ENCODE measurements around the gene PLPPR2. TPM values are rescaled to one million over a fixed set of nuclear protein-coding genes. Genes with fewer than 3 reads are reported as not detected.
A peak's percentile ranks its signal among the peaks of the same experiment; 100 is the strongest.
"Not testable (repeated sequence)": the region's sequence is repeated elsewhere in the genome, so short reads cannot be mapped to it uniquely, and the experiment has no call there.

Gene PLPPR2
- total RNA-seq, 1 donor from 2014 or later: 6.7 TPM

DNA sequence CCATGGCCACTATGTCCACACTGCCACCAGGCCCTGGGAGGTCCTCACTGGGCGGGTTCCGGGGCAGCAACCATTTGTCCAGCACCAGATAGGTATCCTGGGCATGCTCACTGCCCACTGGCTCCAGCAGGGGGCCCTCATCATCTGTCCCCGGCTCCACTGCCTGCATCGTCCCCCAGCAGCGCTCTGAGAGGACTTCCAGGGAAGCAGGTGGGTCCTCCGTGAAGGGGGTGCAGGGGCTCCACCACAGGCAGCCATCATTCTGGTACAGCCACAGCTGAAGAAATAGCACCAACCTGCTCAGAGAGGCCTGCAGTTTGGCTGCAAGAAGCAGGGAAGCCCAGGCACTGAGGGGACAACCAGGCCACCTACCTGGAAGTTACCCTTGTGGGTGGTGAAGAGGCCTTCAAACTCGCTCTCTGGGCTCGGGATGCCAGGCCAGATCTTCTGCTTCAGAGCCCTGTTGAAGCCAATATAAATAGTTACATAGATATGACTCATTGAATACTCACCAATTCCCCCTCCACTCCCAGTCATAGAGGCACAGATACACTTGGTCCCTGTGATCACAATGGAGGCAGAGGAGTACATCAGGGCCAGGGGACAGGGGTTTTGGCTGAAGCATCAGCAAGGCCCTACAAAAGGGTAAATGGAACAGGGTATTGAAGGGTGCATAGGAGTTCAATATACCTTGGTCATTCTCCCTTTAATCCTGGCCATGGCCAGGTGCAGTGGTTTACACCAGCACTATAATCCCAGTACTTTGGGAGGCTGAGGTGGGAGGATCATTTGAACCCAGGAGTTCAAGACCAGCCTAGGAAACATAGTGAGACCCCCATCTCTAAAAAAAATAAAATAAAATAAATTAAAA is 23.3 kb downstream of the PLPPR2 start:
- TF ChIP-seq, protein P1, sequence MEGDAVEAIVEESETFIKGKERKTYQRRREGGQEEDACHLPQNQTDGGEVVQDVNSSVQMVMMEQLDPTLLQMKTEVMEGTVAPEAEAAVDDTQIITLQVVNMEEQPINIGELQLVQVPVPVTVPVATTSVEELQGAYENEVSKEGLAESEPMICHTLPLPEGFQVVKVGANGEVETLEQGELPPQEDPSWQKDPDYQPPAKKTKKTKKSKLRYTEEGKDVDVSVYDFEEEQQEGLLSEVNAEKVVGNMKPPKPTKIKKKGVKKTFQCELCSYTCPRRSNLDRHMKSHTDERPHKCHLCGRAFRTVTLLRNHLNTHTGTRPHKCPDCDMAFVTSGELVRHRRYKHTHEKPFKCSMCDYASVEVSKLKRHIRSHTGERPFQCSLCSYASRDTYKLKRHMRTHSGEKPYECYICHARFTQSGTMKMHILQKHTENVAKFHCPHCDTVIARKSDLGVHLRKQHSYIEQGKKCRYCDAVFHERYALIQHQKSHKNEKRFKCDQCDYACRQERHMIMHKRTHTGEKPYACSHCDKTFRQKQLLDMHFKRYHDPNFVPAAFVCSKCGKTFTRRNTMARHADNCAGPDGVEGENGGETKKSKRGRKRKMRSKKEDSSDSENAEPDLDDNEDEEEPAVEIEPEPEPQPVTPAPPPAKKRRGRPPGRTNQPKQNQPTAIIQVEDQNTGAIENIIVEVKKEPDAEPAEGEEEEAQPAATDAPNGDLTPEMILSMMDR (IDR thresholded peaks at IDR 0.05; ENCODE audit: insufficient read depth, low read length, poor library complexity, severe bottlenecking): peak; percentile 63
- no peak for DNase-seq (ENCODE audit: low read depth)
- Histone ChIP-seq H3K27me3 (ENCODE audit: control insufficient read depth, insufficient read depth, low read length) (peaks cover 12% of the 10 kb centered on the region), H3K36me3 (ENCODE audit: control insufficient read depth, insufficient read depth, low read length) (no peaks in the 10 kb centered on the region), H3K4me3 (ENCODE audit: low read depth, low read length) (no peak overlapping the region)

DNA sequence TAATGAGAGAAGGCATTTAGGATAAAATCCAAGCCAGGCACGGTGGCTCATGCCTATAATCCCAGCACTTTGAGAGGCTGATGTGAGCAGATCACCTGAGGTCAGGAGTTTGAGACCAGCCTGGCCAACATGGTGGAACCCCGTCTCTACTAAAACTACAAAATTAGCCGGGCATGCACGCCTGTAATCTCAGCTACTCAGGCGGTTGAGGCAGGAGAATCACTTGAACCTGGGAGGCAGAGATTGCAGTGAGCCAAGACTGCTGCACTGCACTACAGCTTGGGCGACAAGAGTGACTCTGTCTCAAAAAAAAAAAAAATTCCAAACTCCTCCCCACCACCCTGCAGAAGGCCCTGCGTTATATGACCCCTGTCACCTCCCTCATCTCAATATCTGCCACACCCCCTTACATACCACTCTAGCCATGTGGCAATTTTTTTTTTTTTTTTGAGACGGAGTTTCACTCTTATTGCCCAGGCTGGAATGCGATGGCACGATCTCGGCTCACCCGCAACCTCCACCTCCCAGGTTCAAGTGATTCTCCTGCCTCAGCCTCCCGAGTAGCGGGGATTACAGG is 24.1 kb downstream of the PLPPR2 start:
- not testable (repeated sequence) for DNase-seq (ENCODE audit: low read depth); H3K4me3 ChIP-seq (ENCODE audit: low read depth, low read length); H3K36me3 ChIP-seq (ENCODE audit: control insufficient read depth, insufficient read depth, low read length)
- H3K27me3 ChIP-seq (ENCODE audit: control insufficient read depth, insufficient read depth, low read length): peaks cover 12% of the 10 kb centered on the region

DNA sequence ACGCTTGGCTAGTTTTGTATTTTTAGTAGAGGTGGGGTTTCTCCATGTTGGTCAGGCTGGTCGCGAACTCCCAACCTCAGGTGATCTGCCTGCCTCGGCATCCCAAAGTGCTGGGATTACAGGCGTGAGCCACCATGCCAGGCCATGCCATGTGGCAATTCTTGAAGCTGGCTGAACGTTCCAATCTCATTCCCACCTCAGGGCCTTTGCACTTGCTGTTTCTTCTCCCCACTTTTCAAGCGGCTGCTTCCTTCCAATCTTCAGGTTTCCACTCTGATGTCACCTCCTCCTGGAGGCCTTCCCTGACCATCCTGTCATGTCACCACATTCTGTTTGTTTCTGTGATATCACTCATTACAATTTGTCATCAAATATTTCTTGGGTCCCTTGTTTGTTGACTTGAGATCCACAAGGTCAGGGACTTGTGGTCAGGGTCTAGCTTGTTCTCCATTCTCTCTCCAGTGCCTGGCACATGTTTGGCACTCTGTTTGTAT is 24.7 kb downstream of the PLPPR2 start:
- H3K4me3 ChIP-seq (ENCODE audit: low read depth, low read length): no peak overlapping the region
- peaks cover 12% of the 10 kb centered on the region for H3K27me3 ChIP-seq (ENCODE audit: control insufficient read depth, insufficient read depth, low read length)
- H3K36me3 ChIP-seq (ENCODE audit: control insufficient read depth, insufficient read depth, low read length): no peaks in the 10 kb centered on the region
- TF ChIP-seq, protein P1 (IDR thresholded peaks at IDR 0.05; ENCODE audit: insufficient read depth, low read length, poor library complexity, severe bottlenecking): no peak
- no peak for DNase-seq (ENCODE audit: low read depth)

DNA sequence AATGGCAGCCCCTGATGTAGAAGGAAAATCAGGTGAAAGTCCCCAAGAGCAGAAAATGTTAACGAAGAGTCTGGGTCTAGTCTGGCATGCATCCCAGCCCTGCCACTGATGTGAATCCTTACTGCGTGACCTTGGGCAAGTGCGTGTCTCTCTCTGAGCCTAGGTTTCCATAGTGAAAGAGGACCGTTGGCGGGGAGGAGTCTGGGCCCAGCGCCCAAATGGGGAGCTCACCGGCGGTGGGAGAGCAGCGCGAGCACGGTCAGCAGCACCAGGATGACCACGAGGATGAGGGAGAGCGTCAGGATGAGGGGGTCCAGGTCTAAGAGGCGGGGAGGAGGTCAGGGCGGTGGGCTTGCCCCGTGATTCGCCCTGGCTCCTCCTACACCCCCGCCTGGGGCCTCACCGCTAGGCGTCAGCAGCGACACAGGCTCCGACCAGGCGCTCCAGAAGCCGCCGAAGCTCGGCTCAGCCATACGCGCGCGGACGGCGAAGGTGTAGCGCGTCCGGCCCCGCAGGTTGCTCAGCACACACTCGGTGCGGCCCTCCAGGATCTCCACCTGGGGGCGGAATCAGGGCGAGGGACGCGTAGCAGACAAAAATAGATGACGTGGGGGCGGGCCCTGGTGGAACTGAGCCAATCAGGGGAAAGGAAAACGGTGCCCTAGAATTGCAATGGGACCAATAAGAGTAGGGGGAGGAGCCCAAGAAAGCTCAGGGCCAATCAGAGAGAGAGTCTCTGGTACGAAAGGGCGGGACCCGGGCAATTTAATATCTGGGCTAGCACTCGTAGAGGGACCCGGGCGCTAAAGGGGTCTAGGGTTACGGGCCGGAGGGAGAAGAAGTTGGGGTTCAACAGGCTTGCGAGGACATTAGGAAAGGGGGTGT is 25.7 kb downstream of the PLPPR2 start:
- DNase-seq (ENCODE audit: low read depth): peak; percentile 81
- peaks cover 12% of the 10 kb centered on the region for H3K27me3 ChIP-seq (ENCODE audit: control insufficient read depth, insufficient read depth, low read length)
- H3K36me3 ChIP-seq (ENCODE audit: control insufficient read depth, insufficient read depth, low read length): no peaks in the 10 kb centered on the region
- TF ChIP-seq, protein P1 (IDR thresholded peaks at IDR 0.05; ENCODE audit: insufficient read depth, low read length, poor library complexity, severe bottlenecking): peak; percentile 67
- H3K4me3 ChIP-seq (ENCODE audit: low read depth, low read length): peak overlapping the region; percentile 49

DNA sequence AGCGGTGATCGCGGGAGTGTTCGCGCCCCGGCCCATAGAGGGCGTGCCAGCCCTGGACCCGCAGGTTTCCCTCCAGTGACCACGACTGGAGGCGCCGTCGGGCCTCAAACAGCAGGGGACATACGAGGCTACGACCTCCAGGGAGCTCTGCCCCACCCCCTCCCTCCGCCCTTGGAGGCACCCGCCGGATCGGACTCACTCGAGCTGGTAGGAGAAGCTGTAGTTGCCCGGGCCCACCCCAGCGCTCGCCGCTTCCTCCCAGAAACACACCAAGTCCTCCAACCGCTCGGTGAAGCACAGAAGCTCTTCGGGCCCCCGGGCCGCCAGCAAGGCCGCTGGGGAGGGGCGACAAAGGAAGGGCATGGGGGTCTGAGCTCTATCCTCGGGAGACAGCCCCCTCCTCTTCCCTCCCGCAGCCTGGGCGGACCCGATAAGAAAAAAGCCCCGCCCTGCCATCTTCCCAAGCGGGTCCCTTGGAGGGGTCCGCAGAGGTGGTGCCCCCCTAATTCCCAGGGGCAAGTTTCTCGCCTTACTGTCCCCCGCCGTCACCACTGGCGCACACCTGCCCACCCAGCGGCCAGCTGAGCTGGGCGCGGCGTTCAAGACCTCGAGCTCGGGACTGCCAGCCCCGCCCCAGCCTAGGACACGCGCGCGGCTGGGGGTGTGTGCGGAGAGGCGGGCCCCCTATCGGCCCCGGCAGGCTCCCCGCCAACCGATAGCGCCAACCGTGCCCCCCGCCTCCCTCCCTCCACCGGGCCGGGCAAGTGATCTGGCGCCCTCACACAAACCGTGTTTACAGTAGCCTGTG is 27.9 kb downstream of the PLPPR2 start:
- Histone ChIP-seq H3K4me3 (ENCODE audit: low read depth, low read length) (peak overlapping the region; percentile 36), H3K27me3 (ENCODE audit: control insufficient read depth, insufficient read depth, low read length) (peaks cover 12% of the 10 kb centered on the region), H3K36me3 (ENCODE audit: control insufficient read depth, insufficient read depth, low read length) (no peaks in the 10 kb centered on the region)
- TF ChIP-seq, protein P1 (IDR thresholded peaks at IDR 0.05; ENCODE audit: insufficient read depth, low read length, poor library complexity, severe bottlenecking): peak; percentile 82
- DNase-seq (ENCODE audit: low read depth): no peak
